Stimulated activated naive CD4-positive, alpha-beta T cell (primary cell): ENCODE data around the gene KLF9.

Experiments
- DNase-seq, 6 experiments: peaks; one replicate each; lab custom pipeline; 2025; lab: John Stamatoyannopoulos, UW

KLF9 gene

GRCh38 chr9:70422371-70423043 lies 8.1 kb upstream of the KLF9 start:
- DNase-seq, result no peak

- peak in 5 of 6 experiments; percentile 15 to 47 (median 38) for DNase-seq
Measured at GRCh38 chr9:70421272-70422180, 7.1 kb upstream of the KLF9 start.

GRCh38 chr9:70420441-70421271 lies 6.2 kb upstream of the KLF9 start:
- DNase-seq, result peak in 3 of 6 experiments; percentile 50 to 54 (median 50)

- DNase-seq, result peak; percentile 79 to 94 (median 88)
Measured at GRCh38 chr9:70419556-70420440, 5.3 kb upstream of the KLF9 start.

- DNase-seq, result peak; percentile 84 to 97 (median 90)
Measured at GRCh38 chr9:70418822-70419555, 4.5 kb upstream of the KLF9 start.

GRCh38 chr9:70415476-70415875 lies 1.0 kb upstream of the KLF9 start:
- DNase-seq, result no peak

GRCh38 chr9:70415041-70415440 lies 584 bp upstream of the KLF9 start:
- no peak for DNase-seq

GRCh38 chr9:70413464-70413798 lies 1.0 kb downstream of the KLF9 start:
- DNase-seq, result peak in 2 of 6 experiments; percentile 68 to 79

- DNase-seq, result peak in 4 of 6 experiments; percentile 29 to 75 (median 56)
Measured at GRCh38 chr9:70412832-70413463, 1.5 kb downstream of the KLF9 start.

GRCh38 chr9:70411930-70412831 lies 2.3 kb downstream of the KLF9 start:
- DNase-seq, result peak; percentile 44 to 76 (median 70)

GRCh38 chr9:70411121-70411929 lies 3.1 kb downstream of the KLF9 start:
- peak in 4 of 6 experiments; percentile 9 to 54 (median 44) for DNase-seq

GRCh38 chr9:70410368-70410767 lies 4.1 kb downstream of the KLF9 start:
- DNase-seq, result no peak

GRCh38 chr9:70409800-70410199 lies 4.7 kb downstream of the KLF9 start:
- no peak for DNase-seq

- no peak for DNase-seq
Measured at GRCh38 chr9:70409280-70409679, 5.2 kb downstream of the KLF9 start.

- no peak for DNase-seq
Measured at GRCh38 chr9:70408393-70409040, 5.9 kb downstream of the KLF9 start.

- no peak for DNase-seq
Measured at GRCh38 chr9:70407081-70407503, 7.4 kb downstream of the KLF9 start.

- DNase-seq, result peak in 1 of 6 experiments; percentile 17
Measured at GRCh38 chr9:70406434-70406862, 8.0 kb downstream of the KLF9 start.
